ENCODE measurements around the gene MAPK9.

GRCh38 chr5:180202939-180203573 is 88.8 kb downstream of the MAPK9 start:
- no peak for TF ChIP-seq POLR2AphosphoS5 (IDR thresholded peaks at IDR 0.05; ENCODE audit: low read depth, low read length)
- TF ChIP-seq POLR2A (IDR thresholded peaks at IDR 0.05; ENCODE audit: low read depth, low read length), result no peak
- no peak for TF ChIP-seq SPI1 (IDR thresholded peaks at IDR 0.05; ENCODE audit: low read depth, low read length)
- no peak for TF ChIP-seq TAF1 (IDR thresholded peaks at IDR 0.05; ENCODE audit: low read depth, low read length)
- TF ChIP-seq PAX5 (IDR thresholded peaks at IDR 0.05; ENCODE audit: insufficient read depth, low read length, severe bottlenecking), result no peak

Data from GM12891 (cell line).